ENCODE results near the gene ACTR1A.
"Not testable (repeated sequence)": the region's sequence is repeated elsewhere in the genome, so short reads cannot be mapped to it uniquely, and the experiment has no call there.

The ACTR1A gene

DNA sequence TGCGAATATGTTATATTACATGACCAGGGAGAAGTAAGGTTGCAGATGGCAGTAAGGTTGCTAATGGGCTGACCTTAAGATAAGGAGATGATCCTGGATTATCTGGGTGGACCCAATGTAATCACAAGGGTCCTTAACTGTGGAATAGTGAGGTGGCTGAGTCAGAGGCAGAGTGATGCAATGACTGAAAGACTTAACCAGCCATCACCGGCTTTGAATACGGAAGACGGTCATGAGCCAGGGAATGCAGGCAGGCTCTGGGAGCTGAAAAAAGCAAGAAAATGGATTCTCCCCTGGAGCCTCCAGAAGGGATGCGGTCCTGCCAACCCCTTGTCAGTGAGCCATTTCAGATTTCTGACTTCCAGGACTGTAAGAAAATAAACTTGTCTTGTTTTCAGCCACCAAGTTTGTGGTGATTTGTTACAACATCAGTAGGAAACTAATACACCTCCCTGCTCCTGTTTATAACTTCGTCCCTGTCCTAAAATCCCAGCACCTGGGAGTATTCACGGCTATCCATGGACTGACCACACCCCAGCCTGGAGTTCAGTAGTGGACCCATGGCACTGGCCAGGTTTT is 46.5 kb downstream of the ACTR1A start:
- H3K27ac ChIP-seq, result no peak overlapping the region
- no peaks in the 10 kb centered on the region for H3K9me3 ChIP-seq (ENCODE audit: control insufficient read depth, low read length)
- H3K4me3 ChIP-seq (ENCODE audit: low read depth, low read length), result no peak overlapping the region
- no peak overlapping the region for H3K4me2 ChIP-seq (ENCODE audit: low read length)
- no peaks in the 10 kb centered on the region for H3K79me2 ChIP-seq
- no peak overlapping the region for H2AFZ ChIP-seq
- no peaks in the 10 kb centered on the region for H3K36me3 ChIP-seq (ENCODE audit: control insufficient read depth, insufficient read depth, low read length)
- peaks cover 4% of the 10 kb centered on the region for H3K4me1 ChIP-seq
- TF ChIP-seq, protein P1, sequence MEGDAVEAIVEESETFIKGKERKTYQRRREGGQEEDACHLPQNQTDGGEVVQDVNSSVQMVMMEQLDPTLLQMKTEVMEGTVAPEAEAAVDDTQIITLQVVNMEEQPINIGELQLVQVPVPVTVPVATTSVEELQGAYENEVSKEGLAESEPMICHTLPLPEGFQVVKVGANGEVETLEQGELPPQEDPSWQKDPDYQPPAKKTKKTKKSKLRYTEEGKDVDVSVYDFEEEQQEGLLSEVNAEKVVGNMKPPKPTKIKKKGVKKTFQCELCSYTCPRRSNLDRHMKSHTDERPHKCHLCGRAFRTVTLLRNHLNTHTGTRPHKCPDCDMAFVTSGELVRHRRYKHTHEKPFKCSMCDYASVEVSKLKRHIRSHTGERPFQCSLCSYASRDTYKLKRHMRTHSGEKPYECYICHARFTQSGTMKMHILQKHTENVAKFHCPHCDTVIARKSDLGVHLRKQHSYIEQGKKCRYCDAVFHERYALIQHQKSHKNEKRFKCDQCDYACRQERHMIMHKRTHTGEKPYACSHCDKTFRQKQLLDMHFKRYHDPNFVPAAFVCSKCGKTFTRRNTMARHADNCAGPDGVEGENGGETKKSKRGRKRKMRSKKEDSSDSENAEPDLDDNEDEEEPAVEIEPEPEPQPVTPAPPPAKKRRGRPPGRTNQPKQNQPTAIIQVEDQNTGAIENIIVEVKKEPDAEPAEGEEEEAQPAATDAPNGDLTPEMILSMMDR (IDR thresholded peaks at IDR 0.05), result no peak
- no peak overlapping the region for H3K9ac ChIP-seq
- no peaks in the 10 kb centered on the region for H3K27me3 ChIP-seq (ENCODE audit: control insufficient read depth, insufficient read depth, low read length)

- not testable (repeated sequence) for H3K4me2 ChIP-seq (ENCODE audit: low read length); H3K9ac ChIP-seq; H3K9me3 ChIP-seq (ENCODE audit: control insufficient read depth, low read length); H3K27ac ChIP-seq; H3K79me2 ChIP-seq; H3K27me3 ChIP-seq (ENCODE audit: control insufficient read depth, insufficient read depth, low read length); H3K36me3 ChIP-seq (ENCODE audit: control insufficient read depth, insufficient read depth, low read length); H3K4me1 ChIP-seq; H2AFZ ChIP-seq; H3K4me3 ChIP-seq (ENCODE audit: low read depth, low read length)
Measured at GRCh38 chr10:102454662-102455487, 47.6 kb downstream of the ACTR1A start.

- Histone ChIP-seq H3K9me3 (ENCODE audit: control insufficient read depth, low read length) (no peaks in the 10 kb centered on the region), H3K4me2 (ENCODE audit: low read length) (no peak overlapping the region), H3K27me3 (ENCODE audit: control insufficient read depth, insufficient read depth, low read length) (no peaks in the 10 kb centered on the region), H2AFZ (no peak overlapping the region), H3K9ac (no peak overlapping the region), H3K4me1 (peaks cover 4% of the 10 kb centered on the region), H3K4me3 (ENCODE audit: low read depth, low read length) (no peak overlapping the region), H3K36me3 (ENCODE audit: control insufficient read depth, insufficient read depth, low read length) (no peaks in the 10 kb centered on the region), H3K27ac (no peak overlapping the region), H3K79me2 (no peaks in the 10 kb centered on the region)
- TF ChIP-seq, protein P1 (IDR thresholded peaks at IDR 0.05), result no peak
Measured at GRCh38 chr10:102453502-102453901, 49.0 kb downstream of the ACTR1A start.

DNA sequence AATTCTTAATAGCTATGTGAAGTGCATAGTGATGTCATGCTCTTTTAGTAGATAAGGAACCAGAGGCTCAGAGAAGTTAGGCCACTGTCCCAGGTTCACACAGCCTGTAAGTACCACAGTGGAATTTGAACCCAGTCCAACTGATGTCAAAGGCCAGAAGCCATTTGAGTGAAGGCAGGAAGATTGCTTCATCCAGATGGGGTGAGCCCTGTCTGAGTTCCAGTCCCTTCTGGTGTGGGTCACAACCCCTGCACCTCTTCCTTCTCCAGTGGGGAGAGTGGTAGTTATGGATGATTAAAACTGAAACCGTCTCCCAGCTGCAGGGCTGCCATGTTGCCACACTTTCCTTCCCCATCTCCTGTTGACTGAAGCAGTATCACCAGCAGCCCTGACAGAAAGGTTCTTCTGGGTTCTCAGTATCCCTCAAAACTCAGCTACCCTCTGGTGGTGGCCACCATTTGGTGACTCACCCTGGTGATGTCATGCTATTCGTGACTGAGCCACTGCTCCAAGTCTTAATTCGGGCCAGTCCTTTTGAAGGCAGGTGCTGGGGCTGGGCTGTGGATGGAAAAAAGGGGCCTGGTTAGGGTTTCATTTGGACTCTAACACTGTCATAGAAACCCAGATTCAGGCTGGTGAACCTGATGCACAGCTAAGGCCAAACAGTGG is 49.7 kb downstream of the ACTR1A start:
- H3K9me3 ChIP-seq (ENCODE audit: control insufficient read depth, low read length), result no peaks in the 10 kb centered on the region
- no peaks in the 10 kb centered on the region for H3K36me3 ChIP-seq (ENCODE audit: control insufficient read depth, insufficient read depth, low read length)
- H3K4me2 ChIP-seq (ENCODE audit: low read length), result no peak overlapping the region
- no peak overlapping the region for H3K27ac ChIP-seq
- no peak overlapping the region for H3K9ac ChIP-seq
- H3K27me3 ChIP-seq (ENCODE audit: control insufficient read depth, insufficient read depth, low read length), result no peaks in the 10 kb centered on the region
- H3K79me2 ChIP-seq, result no peaks in the 10 kb centered on the region
- TF ChIP-seq, protein P1 (IDR thresholded peaks at IDR 0.05), result no peak
- H3K4me1 ChIP-seq, result peaks cover 4% of the 10 kb centered on the region
- H3K4me3 ChIP-seq (ENCODE audit: low read depth, low read length), result no peak overlapping the region
- no peak overlapping the region for H2AFZ ChIP-seq
